Ascending aorta (tissue), 2 donors: ENCODE data around the gene CDK5R1. TPM values are rescaled to one million over a fixed set of nuclear protein-coding genes. Genes with fewer than 3 reads are reported as not detected.

Experiments used
- DNase-seq, 2 donors: peaks; one replicate each; pipeline ENCODE4 v3.0.0-alpha.2; 2019; ENCODE audit warnings: low spot score in 2 of 2
- H3K27ac ChIP-seq, 2 donors: fragments of 200-600 bp; sonication (generic); one replicate each; pipeline ENCODE4 v1.5.1; 2016 to 2017; ENCODE audit warnings: mild to moderate bottlenecking in 1 of 2
- H3K27me3 ChIP-seq: fragments of 200-600 bp; sonication (generic); one replicate; pipeline ENCODE4 v1.5.1; 2017
- H3K36me3 ChIP-seq, 2 donors: fragments of 200-600 bp; sonication (generic); one replicate each; pipeline ENCODE4 v1.5.1; 2016
- H3K4me1 ChIP-seq, 2 donors: fragments of 200-600 bp; sonication (generic); one replicate each; pipeline ENCODE4 v1.5.1; 2016 to 2017; ENCODE audit warnings: mild to moderate bottlenecking in 1 of 2
- H3K4me3 ChIP-seq, 2 donors: fragments of 200-600 bp; sonication (generic); one replicate each; pipeline ENCODE4 v1.5.1; 2016 to 2017; ENCODE audit warnings: mild to moderate bottlenecking in 1 of 2
- H3K9me3 ChIP-seq, 2 donors: fragments of 200-600 bp; sonication (generic); one replicate each; pipeline ENCODE4 v1.5.1; 2016
- intact Hi-C: fragments of 100-400 bp; cut with DNase I; formaldehyde crosslinking; loops from one replicate; pipeline ENCODE4 v1.15.1; 2023
- total RNA-seq: library from RNA; depleted of rRNA; stranded (reverse); fragments of >200 nt; gene quantifications from one replicate; pipeline ENCODE4 v1.1.0, GENCODE V29; 2016
- TF ChIP-seq, protein P1 (sequence below), 3 experiments: fragments of 200-600 bp in 2 of 3; fragments of 450-650 bp in 1 of 3; sonication (generic) in 2 of 3; IDR thresholded peaks; one replicate each; pipeline ENCODE4 v1.5.1; 2016 to 2019; ENCODE audit warnings: antibody characterized with exemption in 3 of 3, mild to moderate bottlenecking in 1 of 3, moderate library complexity in 1 of 3

Gene CDK5R1
- total RNA-seq, 1 donor from 2014 or later = not detected

GRCh38 chr17:32497431-32498205 lies 10.8 kb downstream of the CDK5R1 start:
- peak overlapping the region; percentile 67 to 92 for H3K27ac ChIP-seq
- TF ChIP-seq, protein P1, sequence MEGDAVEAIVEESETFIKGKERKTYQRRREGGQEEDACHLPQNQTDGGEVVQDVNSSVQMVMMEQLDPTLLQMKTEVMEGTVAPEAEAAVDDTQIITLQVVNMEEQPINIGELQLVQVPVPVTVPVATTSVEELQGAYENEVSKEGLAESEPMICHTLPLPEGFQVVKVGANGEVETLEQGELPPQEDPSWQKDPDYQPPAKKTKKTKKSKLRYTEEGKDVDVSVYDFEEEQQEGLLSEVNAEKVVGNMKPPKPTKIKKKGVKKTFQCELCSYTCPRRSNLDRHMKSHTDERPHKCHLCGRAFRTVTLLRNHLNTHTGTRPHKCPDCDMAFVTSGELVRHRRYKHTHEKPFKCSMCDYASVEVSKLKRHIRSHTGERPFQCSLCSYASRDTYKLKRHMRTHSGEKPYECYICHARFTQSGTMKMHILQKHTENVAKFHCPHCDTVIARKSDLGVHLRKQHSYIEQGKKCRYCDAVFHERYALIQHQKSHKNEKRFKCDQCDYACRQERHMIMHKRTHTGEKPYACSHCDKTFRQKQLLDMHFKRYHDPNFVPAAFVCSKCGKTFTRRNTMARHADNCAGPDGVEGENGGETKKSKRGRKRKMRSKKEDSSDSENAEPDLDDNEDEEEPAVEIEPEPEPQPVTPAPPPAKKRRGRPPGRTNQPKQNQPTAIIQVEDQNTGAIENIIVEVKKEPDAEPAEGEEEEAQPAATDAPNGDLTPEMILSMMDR (IDR thresholded peaks at IDR 0.05) = peak in 1 of 3 experiments; percentile 3
- intact Hi-C loops = loop anchor here (5.0 kb wide), 2 partner anchors 380 to 430 kb away; partner anchors contain the start of genes MYO1D and TMEM98

DNA sequence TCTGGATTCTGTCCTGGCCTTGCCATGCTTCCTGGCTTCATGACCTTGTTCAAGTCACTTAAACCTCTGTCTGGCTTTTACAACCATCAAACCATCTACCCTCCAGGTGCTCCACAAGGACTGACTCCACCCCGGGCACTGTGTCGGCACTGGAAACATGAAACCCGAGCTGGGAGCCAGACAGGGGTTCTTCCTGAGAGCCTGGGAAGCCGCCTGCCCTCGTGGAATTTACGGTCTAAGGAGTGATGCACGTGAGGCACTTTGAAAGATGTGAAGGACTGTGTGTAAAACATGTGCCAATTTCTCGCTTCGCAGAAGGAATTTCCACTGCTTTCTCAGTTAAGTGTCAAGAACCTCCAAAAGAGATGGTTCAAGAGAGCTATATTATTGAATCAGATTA lies 11.6 kb downstream of the CDK5R1 start:
- Histone ChIP-seq H3K4me3 (no peak overlapping the region), H3K4me1 (peaks cover 20 to 33% of the 10 kb centered on the region in 2 donors), H3K27me3 (no peaks in the 10 kb centered on the region), H3K27ac (peak overlapping the region; percentile 67 to 92), H3K36me3 (peaks cover 13 to 14% of the 10 kb centered on the region in 2 donors), H3K9me3 (no peaks in the 10 kb centered on the region)
- intact Hi-C loops = loop anchor here (5.0 kb wide), 2 partner anchors 379 to 429 kb away; partner anchors contain the start of genes MYO1D and TMEM98
- DNase-seq = no peak
- TF ChIP-seq, protein P1 (IDR thresholded peaks at IDR 0.05) = no peak

More at GRCh38 chr17:32497431-32498205, 10.8 kb downstream of the CDK5R1 start:
- peaks cover 18 to 21% of the 10 kb centered on the region in 2 donors for H3K36me3 ChIP-seq
- H3K4me1 ChIP-seq = peaks cover 20 to 33% of the 10 kb centered on the region in 2 donors
- H3K27me3 ChIP-seq = no peaks in the 10 kb centered on the region
- no peak for DNase-seq
- H3K9me3 ChIP-seq = no peaks in the 10 kb centered on the region
- H3K4me3 ChIP-seq = no peak overlapping the region

DNA sequence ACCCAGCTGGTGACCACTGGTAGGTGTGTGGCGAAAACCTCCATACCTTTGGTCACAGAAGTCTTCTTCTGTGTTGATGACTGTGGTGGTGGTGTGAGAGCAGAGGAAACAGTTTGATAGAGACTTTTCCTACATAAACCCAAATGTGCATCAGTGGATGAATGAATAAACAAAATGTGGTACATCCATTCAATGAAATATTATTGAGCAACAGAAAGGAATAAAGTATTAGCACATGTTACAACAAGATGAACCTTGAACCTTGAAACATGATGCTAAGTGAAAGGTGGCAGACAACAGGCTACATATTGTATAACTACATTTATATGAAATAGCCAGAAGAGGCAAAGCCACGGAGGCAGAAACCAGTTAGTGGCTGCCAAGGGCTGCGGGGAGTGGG lies 15.2 kb downstream of the CDK5R1 start:
- no peak overlapping the region for H3K4me3 ChIP-seq
- H3K4me1 ChIP-seq = peaks cover 4 to 11% of the 10 kb centered on the region in 2 donors
- TF ChIP-seq, protein P1 (IDR thresholded peaks at IDR 0.05) = no peak
- H3K36me3 ChIP-seq = no peaks in the 10 kb centered on the region
- no peak overlapping the region for H3K27ac ChIP-seq
- H3K9me3 ChIP-seq = no peaks in the 10 kb centered on the region
- intact Hi-C loops = no loop called here
- DNase-seq = no peak
- H3K27me3 ChIP-seq = no peaks in the 10 kb centered on the region

GRCh38 chr17:32502710-32503109 lies 15.9 kb downstream of the CDK5R1 start:
- TF ChIP-seq, protein P1 (IDR thresholded peaks at IDR 0.05) = no peak
- Histone ChIP-seq H3K27me3 (no peaks in the 10 kb centered on the region), H3K4me3 (no peak overlapping the region), H3K4me1 (peaks cover 2 to 5% of the 10 kb centered on the region in 2 donors), H3K27ac (no peak overlapping the region), H3K9me3 (no peaks in the 10 kb centered on the region), H3K36me3 (no peaks in the 10 kb centered on the region)
- no peak for DNase-seq
- intact Hi-C loops = no loop called here

GRCh38 chr17:32503251-32504165 lies 16.7 kb downstream of the CDK5R1 start:
- no peak for DNase-seq
- Histone ChIP-seq H3K27ac (peak overlapping the region; percentile 31 to 50), H3K36me3 (no peaks in the 10 kb centered on the region)

More at GRCh38 chr17:32503251-32504165, 16.7 kb downstream of the CDK5R1 start:
- Histone ChIP-seq H3K9me3 (no peaks in the 10 kb centered on the region), H3K27me3 (no peaks in the 10 kb centered on the region), H3K4me3 (no peak overlapping the region), H3K4me1 (peaks cover 0 to 5% of the 10 kb centered on the region in 2 donors)
- TF ChIP-seq, protein P1 (IDR thresholded peaks at IDR 0.05) = no peak
- intact Hi-C loops = no loop called here
